Activated CD4-positive, alpha-beta T cell treated with anti-CD3 and anti-CD28 coated beads for 36 hours (primary cell): ENCODE results near the gene CYB5RL. TPM values are rescaled to one million over a fixed set of nuclear protein-coding genes. Genes with fewer than 3 reads are reported as not detected.
A peak's percentile ranks its signal among the peaks of the same experiment; 100 is the strongest.
"Not testable (repeated sequence)": the region's sequence is repeated elsewhere in the genome, so short reads cannot be mapped to it uniquely, and the experiment has no call there.

Source experiments
- ATAC-seq: fragments of 200-7000 bp; cut with Tn5 transposase; one replicate; pipeline ENCODE4 v1.10.0; 2021; ENCODE audit warnings: mild to moderate bottlenecking, moderate library complexity
- CTCF ChIA-PET: fragments of 350-600 bp; sonication (Branson Sonifier 250); formaldehyde crosslinking; loops from one replicate; lab custom pipeline; 2021; ENCODE audit warnings: antibody characterized with exemption; lab: Charles Lee
- POLR2A ChIA-PET: fragments of 350-600 bp; sonication (Branson Sonifier 250); formaldehyde crosslinking; loops from one replicate; lab custom pipeline; 2021; ENCODE audit warnings: antibody characterized with exemption, inconsistent platforms; lab: Charles Lee
- DNase-seq: peaks from one replicate; pipeline ENCODE4 v3.0.0-alpha.2; 2020
- H3K27ac Mint-ChIP-seq: one replicate; pipeline ENCODE4 v1.8.0; 2021; ENCODE audit warnings: mixed read lengths
- H3K27me3 Mint-ChIP-seq: one replicate; pipeline ENCODE4 v1.8.0; 2021; ENCODE audit warnings: mixed read lengths
- H3K36me3 Mint-ChIP-seq: one replicate; pipeline ENCODE4 v1.8.0; 2021; ENCODE audit warnings: low read depth, mixed read lengths
- H3K4me1 Mint-ChIP-seq: one replicate; pipeline ENCODE4 v1.8.0; 2021; ENCODE audit warnings: mixed read lengths
- H3K4me3 Mint-ChIP-seq: one replicate; pipeline ENCODE4 v1.8.0; 2021; ENCODE audit warnings: mild to moderate bottlenecking, moderate library complexity, mixed read lengths
- H3K9me3 Mint-ChIP-seq: one replicate; pipeline ENCODE4 v1.8.0; 2021; ENCODE audit warnings: low read depth, mixed read lengths
- intact Hi-C, 2 experiments: fragments of 100-400 bp; cut with DNase I in 1 of 2; cut with micrococcal nuclease in 1 of 2; formaldehyde crosslinking; loops; one replicate each; pipeline versions ENCODE4 v1.14.2 to v1.15.1; 2022 to 2024; cut with DNase I, micrococcal nuclease
- total RNA-seq, 2 experiments: library from RNA; stranded (reverse); gene quantifications; one replicate each; pipeline ENCODE4 v1.2.3, GENCODE V29; 2021

Gene CYB5RL
- total RNA-seq, 2 experiments from 2014 or later: 13.1 to 13.5 TPM

DNA sequence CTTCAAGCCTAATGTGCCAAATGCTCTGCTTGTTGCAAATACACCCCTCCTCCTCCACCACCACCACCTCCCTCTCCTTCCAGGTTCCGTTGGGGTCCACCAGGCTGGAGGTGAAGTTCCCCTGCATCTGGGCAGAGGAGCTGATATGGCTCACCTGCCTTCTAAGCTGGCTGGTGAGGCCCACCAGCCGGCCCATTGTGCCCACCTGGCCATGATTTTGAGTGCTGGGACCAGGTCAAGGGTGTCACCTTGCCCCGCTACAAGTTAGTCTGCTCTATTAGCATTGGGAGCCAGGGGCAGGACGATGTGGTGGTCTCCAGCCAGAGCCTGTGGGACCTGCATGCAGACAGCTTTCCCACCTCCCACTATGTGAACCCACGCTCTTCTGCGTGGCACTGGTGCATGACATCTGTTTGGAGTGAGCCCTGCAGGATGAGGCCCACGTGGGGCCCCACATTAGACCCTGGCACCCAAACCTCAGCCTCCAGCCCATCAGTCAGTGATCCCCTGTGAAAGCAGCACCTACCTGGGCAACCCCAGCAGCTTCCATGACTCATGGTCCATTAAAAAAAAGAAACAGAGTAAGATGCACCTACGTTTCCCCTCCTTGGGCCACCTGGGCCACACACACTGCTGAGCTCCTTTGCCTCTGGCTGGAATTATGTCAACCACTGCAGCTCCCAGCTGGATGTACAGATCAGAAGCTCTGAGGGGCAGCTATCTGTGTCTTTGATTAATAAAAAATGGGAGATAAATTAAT is 31.4 kb downstream of the CYB5RL start:
- ATAC-seq: no peak
- no peak for DNase-seq
- no peaks in the 10 kb centered on the region for H3K36me3 Mint-ChIP-seq
- H3K27ac Mint-ChIP-seq: no peak overlapping the region
- ChIA-PET CTCF (interaction anchor here (0.7 kb wide), 1 partner anchor 465 kb away, joined by 3 read pairs; no protein-coding TSS in a partner anchor), POLR2A (interaction anchor here (0.8 kb wide), 1 partner anchor 87 kb away, joined by 3 read pairs; no protein-coding TSS in a partner anchor)
- no peaks in the 10 kb centered on the region for H3K27me3 Mint-ChIP-seq
- H3K4me1 Mint-ChIP-seq: peaks cover 9% of the 10 kb centered on the region
- no peak overlapping the region for H3K4me3 Mint-ChIP-seq
- H3K9me3 Mint-ChIP-seq: no peaks in the 10 kb centered on the region
- intact Hi-C loops: no loop called here

DNA sequence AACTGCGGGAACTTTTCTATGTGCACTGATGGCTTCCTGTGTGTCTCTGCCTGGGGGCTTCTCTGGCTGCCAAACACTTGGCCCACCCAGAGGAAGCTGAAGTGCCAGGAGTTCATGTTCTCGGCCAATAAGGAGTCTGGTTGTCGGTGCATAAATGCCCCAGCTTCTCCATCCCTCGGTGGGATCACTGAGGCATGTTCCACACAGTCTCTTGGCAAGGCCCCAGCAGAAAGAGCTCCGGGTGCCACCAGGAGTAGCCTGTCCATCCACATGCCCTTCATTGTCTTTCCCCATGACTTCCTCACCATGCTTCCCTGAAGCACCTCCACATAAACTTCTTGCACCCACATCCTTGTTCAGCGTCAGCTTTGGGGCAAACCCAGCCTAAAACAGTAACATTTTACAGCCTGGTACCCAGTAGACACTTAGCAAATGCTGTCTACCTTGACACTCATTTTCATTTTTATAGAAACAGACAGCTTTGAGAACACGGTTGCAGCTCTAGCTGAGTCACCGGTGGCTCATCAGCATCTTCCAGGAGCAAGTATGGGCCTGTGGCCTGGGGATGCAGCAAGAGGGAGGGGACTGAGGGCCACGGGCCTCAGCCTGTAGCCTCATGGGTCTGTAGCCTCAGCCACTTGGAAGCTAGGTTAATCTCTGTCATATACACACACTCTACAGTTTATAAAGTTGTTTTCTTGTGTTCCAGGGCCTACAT is 32.2 kb downstream of the CYB5RL start:
- intact Hi-C loops: no loop called here
- H3K27me3 Mint-ChIP-seq: no peaks in the 10 kb centered on the region
- ChIA-PET CTCF (no interaction called here), POLR2A (interaction anchor here (0.8 kb wide), 1 partner anchor 87 kb away, joined by 3 read pairs; no protein-coding TSS in a partner anchor)
- no peak overlapping the region for H3K4me3 Mint-ChIP-seq
- peaks cover 9% of the 10 kb centered on the region for H3K4me1 Mint-ChIP-seq
- peak; percentile 30 for ATAC-seq
- DNase-seq: no peak
- H3K9me3 Mint-ChIP-seq: no peaks in the 10 kb centered on the region
- no peaks in the 10 kb centered on the region for H3K36me3 Mint-ChIP-seq
- H3K27ac Mint-ChIP-seq: no peak overlapping the region

DNA sequence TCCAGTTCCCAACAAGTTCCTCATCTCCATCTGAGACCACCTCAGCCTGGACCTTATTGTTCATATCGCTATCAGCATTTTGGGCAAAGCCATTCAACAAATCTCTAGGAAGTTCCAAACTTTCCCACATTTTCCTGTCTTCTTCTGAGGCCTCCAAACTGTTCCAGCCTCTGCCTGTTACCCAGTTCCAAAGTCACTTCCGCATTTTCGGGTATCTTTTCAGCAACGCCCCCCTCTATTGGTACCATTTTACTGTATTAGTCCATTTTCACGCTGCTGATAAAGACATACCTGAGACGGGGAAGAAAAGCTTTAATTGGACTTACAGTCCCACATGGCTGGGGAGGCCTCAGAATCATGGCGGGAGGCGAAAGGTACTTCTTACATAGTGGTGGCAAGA is 33.5 kb downstream of the CYB5RL start:
- H3K36me3 Mint-ChIP-seq, H3K9me3 Mint-ChIP-seq, DNase-seq, intact Hi-C loops, H3K27ac Mint-ChIP-seq, H3K4me1 Mint-ChIP-seq, CTCF ChIA-PET, ATAC-seq, H3K27me3 Mint-ChIP-seq, H3K4me3 Mint-ChIP-seq: not testable (repeated sequence)
- POLR2A ChIA-PET: interaction anchor here (0.7 kb wide), 1 partner anchor 380 kb away, joined by 3 read pairs; no protein-coding TSS in a partner anchor

DNA sequence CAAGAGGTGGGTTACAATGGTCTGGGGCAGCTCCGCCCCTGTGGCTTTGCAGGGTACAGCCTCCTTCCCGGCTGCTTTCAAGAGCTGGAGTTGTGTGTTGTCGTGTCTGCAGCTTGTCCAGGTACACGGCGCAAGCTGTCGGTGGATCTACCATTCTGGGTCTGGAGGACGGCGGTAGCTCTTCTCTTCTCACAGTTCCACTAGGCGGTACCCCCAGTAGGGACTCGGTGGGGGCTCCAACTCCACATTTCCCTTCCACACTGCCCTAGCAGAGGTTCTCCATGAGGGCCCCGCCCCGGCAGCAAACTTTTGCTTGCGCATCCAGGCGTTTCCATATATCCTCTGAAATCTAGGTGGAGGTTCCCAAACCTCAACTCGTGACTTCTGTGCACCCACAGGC is 34.7 kb downstream of the CYB5RL start:
- CTCF ChIA-PET: interaction anchor here (0.6 kb wide), 1 partner anchor 780 kb away, joined by 3 read pairs; no protein-coding TSS in a partner anchor
- Mint-ChIP-seq H3K36me3 (no peaks in the 10 kb centered on the region), H3K4me3 (no peak overlapping the region), H3K27me3 (no peaks in the 10 kb centered on the region), H3K27ac (no peak overlapping the region), H3K9me3 (no peaks in the 10 kb centered on the region), H3K4me1 (no peaks in the 10 kb centered on the region)
- no peak for DNase-seq
- no peak for ATAC-seq
- intact Hi-C loops: no loop called here
- POLR2A ChIA-PET: no interaction called here

DNA sequence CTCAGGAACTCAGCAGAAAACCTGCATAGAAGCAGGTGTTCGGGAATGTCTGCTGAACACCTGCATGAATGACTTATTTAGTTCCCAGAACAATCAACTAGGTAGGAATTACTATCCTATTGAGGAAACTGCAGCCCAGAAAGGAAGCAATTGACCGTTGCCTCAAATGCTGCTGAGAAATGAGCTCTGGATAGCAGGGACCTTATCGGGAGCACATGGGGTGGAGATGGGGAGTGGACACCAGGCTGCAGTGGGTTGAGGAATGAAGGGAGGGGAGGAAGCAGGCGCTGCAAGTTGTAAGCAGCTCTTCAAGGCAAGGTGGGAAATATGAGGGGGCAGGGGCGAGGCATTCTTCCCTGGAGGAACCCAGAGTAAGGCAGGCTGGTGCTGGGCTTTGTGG is 36.3 kb downstream of the CYB5RL start:
- Mint-ChIP-seq H3K9me3 (no peaks in the 10 kb centered on the region), H3K27ac (no peak overlapping the region), H3K27me3 (no peaks in the 10 kb centered on the region), H3K4me3 (no peak overlapping the region), H3K4me1 (no peaks in the 10 kb centered on the region), H3K36me3 (no peaks in the 10 kb centered on the region)
- intact Hi-C loops: no loop called here
- ATAC-seq (no peak), DNase-seq (no peak)
- ChIA-PET POLR2A (no interaction called here), CTCF (interaction anchor here (0.6 to 1.2 kb wide), 2 partner anchors 17 to 26 kb away, joined by 3 to 6 read pairs; no protein-coding TSS in a partner anchor)

DNA sequence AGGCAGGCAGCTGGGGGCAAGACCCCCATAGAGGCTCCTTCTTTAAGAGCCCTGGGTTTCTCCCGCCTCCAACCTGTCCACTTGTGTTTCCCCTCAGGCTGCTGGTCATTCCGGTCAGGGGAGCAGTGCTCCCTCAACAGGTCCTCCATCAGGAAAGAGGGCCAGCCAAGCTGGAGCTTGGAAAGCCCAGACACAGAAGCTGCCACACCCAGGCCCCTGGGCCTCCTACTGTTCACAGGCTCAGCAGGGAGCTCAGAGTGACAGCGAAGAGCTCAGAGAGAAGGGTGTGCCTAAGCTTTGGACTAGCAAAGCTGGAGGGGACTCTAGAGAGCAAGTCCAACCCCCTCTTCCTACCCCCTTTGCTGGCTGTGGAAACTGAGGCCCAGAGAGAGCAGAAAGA is 36.8 kb downstream of the CYB5RL start:
- Mint-ChIP-seq H3K9me3 (no peaks in the 10 kb centered on the region), H3K4me1 (no peaks in the 10 kb centered on the region), H3K4me3 (no peak overlapping the region), H3K27me3 (no peaks in the 10 kb centered on the region), H3K27ac (no peak overlapping the region), H3K36me3 (no peaks in the 10 kb centered on the region)
- ChIA-PET CTCF (interaction anchor here (1.2 kb wide), 1 partner anchor 18 kb away, joined by 6 read pairs; no protein-coding TSS in a partner anchor), POLR2A (no interaction called here)
- ATAC-seq: no peak
- intact Hi-C loops: no loop called here
- DNase-seq: no peak

DNA sequence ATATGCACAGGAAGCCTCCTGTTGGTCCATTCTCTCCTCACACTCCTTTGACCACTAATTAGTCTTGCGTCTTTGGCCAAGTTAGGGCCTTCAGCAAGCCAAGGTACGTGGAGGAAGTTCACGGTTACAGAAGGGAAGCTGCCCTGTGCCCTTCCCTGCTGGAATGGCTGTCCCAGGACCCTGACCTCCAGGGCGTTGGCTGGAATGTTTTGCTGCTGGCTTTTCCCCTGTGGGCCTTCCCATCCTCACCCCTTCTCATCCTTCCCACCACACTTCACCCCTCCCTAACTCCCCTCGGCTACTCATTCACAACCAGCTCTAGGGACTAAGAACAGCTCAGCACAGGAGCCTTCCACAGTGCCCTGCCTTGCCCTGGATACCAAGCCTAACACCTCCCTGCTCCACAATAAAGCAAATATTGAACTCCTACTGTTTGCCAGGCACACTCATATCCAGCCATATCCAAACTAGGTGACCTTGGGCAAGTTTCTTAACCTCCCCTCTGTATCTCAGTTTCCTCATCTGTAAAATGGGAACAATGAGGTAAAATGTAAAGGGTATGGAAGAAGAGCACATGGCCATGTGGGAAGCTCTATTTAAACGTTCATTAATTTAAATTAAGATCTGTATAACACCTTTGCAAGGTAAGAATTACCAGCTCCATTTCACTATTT is 38.2 kb downstream of the CYB5RL start:
- Mint-ChIP-seq H3K27me3 (no peaks in the 10 kb centered on the region), H3K4me3 (no peak overlapping the region), H3K4me1 (no peaks in the 10 kb centered on the region), H3K27ac (no peak overlapping the region), H3K36me3 (no peaks in the 10 kb centered on the region), H3K9me3 (no peaks in the 10 kb centered on the region)
- DNase-seq (no peak), ATAC-seq (no peak)
- CTCF ChIA-PET: no interaction called here
- intact Hi-C loops: no loop called here
- POLR2A ChIA-PET: no interaction called here

DNA sequence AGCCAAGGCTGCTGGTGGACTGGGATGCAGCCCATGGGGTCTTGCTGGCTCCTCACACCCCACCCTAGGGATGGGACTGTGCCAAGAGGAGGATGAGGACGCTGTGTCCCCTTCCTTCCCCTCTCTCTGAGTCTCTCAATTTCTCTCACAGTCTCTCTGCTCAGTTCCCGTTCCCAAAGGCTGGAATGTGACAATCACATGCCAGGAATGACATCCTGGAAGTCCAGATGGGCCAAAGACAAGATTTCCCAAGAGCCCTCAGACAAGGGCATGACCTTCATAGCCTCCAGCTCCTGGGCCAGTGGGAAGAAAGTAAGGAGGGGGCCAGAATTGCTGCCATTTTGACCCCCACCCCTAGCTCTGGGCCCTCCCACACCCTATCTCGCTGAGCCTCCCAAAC is 39.5 kb downstream of the CYB5RL start:
- ChIA-PET CTCF (no interaction called here), POLR2A (no interaction called here)
- no peaks in the 10 kb centered on the region for H3K9me3 Mint-ChIP-seq
- H3K4me1 Mint-ChIP-seq: no peaks in the 10 kb centered on the region
- DNase-seq (no peak), ATAC-seq (no peak)
- no peaks in the 10 kb centered on the region for H3K36me3 Mint-ChIP-seq
- H3K27me3 Mint-ChIP-seq: no peaks in the 10 kb centered on the region
- intact Hi-C loops: no loop called here
- H3K4me3 Mint-ChIP-seq: no peak overlapping the region
- H3K27ac Mint-ChIP-seq: no peak overlapping the region

DNA sequence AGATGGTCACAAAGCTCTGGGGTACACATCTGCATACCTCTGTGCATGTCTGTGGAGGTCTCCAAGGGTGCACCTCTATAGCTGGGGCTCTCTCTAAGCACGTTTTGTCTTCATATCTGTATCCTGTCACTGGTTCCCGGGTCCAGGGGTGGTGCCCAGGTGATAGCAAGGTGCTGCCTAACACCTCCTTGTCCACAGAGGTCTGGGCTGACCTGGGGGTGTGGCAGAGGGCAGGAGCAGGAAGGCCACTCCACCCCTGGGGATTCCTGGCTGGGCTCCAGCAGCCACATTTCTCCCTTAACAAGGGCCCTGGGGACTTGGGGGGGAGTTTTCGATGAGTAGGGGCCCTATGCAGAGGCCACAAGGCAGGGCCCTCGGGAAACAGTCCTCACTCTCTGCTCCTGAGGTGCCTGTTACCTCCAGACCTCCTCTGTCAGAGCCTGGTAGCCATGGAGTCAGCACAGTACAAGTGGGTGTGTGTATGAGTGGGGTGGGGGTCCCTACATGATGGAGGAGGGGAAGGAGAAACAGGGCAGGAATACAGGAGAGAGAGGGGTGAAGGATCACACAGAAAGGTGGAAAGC is 40.0 kb downstream of the CYB5RL start:
- intact Hi-C loops: no loop called here
- no peak overlapping the region for H3K4me3 Mint-ChIP-seq

DNA sequence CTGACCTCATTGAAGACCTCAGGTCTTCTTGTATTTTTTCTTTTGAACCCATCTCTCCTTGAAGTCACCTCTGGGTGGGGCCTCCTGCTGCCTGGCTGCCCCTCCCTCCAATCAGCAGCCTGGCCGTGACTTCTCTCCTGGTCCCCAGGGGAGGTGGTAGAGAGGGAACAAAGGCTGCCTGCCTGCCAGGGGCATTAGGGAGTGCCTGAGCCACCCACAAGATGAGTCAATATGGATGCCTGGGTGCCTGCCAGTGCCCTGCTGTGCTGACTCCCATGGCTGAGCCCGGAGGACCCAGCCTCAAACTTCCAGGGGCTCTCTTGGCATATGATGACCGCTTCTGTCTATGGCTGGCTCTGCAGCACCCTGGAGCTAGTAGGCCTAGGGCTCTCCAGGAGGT is 41.8 kb downstream of the CYB5RL start:
- no peaks in the 10 kb centered on the region for H3K36me3 Mint-ChIP-seq
- no peaks in the 10 kb centered on the region for H3K27me3 Mint-ChIP-seq
- CTCF ChIA-PET: no interaction called here
- H3K4me1 Mint-ChIP-seq: no peaks in the 10 kb centered on the region
- DNase-seq (no peak), ATAC-seq (no peak)
- H3K4me3 Mint-ChIP-seq: no peak overlapping the region
- intact Hi-C loops: no loop called here
- no peaks in the 10 kb centered on the region for H3K9me3 Mint-ChIP-seq
- POLR2A ChIA-PET: no interaction called here
- H3K27ac Mint-ChIP-seq: no peak overlapping the region

More for the DNA sequence above, 40.0 kb downstream of the CYB5RL start:
- ChIA-PET CTCF (interaction anchor here (0.7 kb wide), 1 partner anchor 10 kb away, joined by 4 read pairs; no protein-coding TSS in a partner anchor), POLR2A (no interaction called here)
- H3K27me3 Mint-ChIP-seq: no peaks in the 10 kb centered on the region
- DNase-seq (no peak), ATAC-seq (no peak)
- H3K27ac Mint-ChIP-seq: no peak overlapping the region
- no peaks in the 10 kb centered on the region for H3K9me3 Mint-ChIP-seq
- H3K4me1 Mint-ChIP-seq: no peaks in the 10 kb centered on the region
- no peaks in the 10 kb centered on the region for H3K36me3 Mint-ChIP-seq

DNA sequence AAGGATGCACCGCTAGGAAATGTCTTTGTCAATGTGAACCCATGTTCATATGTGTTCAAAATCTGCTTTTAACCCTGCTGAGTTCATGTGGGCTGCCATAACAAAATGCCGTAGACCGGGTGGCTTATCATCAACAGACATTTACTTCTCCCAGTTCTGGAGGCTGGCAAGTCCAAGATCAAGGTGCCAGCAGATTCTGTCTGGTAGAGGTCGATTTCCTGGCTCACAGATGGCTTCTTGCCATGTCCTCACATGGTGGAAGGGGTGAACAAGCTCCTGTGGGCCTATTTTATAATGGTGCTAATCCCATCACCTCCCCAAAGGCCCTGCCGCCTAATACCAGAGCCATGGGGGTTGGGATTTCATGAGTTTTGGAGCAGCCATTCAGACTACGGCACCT is 42.4 kb downstream of the CYB5RL start:
- ChIA-PET CTCF (interaction anchor here (0.7 kb wide), 1 partner anchor 38 kb away, joined by 3 read pairs; no protein-coding TSS in a partner anchor), POLR2A (no interaction called here)
- intact Hi-C loops: no loop called here
- H3K9me3 Mint-ChIP-seq: no peaks in the 10 kb centered on the region
- H3K4me3 Mint-ChIP-seq: no peak overlapping the region
- no peaks in the 10 kb centered on the region for H3K36me3 Mint-ChIP-seq
- H3K4me1 Mint-ChIP-seq: no peaks in the 10 kb centered on the region
- ATAC-seq (no peak), DNase-seq (no peak)
- no peaks in the 10 kb centered on the region for H3K27me3 Mint-ChIP-seq
- H3K27ac Mint-ChIP-seq: no peak overlapping the region
